HG03469 (cell line): Measurements from ENCODE around the gene FBXO48.
"Not testable (repeated sequence)": the region's sequence is repeated elsewhere in the genome, so short reads cannot be mapped to it uniquely, and the experiment has no call there.

Experiments
- ATAC-seq: cut with Tn5 transposase; IDR thresholded peaks from one replicate; pipeline ENCODE4 v1.9.1; 2021; ENCODE audit warnings: mild to moderate bottlenecking, moderate library complexity, moderate number of reproducible peaks; ENCODE audit not compliant: unreplicated experiment

The FBXO48 gene

GRCh38 chr2:68467077-68467960 is at the start of gene FBXO48, which contains the start of gene APLF:
TSS of gene FBXO48 (minus strand) at chr2:68467294. CDS start at chr2:68465145, 2,149 bp downstream.
TSS of gene APLF (plus strand) at chr2:68467585. CDS start at chr2:68467732, 147 bp downstream.
- ATAC-seq: peak; percentile 84

GRCh38 chr2:68516051-68516955 is 49.2 kb upstream of the FBXO48 start:
- ATAC-seq: no peak

- no peak for ATAC-seq
Measured at GRCh38 chr2:68514316-68514929, 47.3 kb upstream of the FBXO48 start.

GRCh38 chr2:68512966-68513365 is 45.9 kb upstream of the FBXO48 start:
- ATAC-seq: no peak

GRCh38 chr2:68512326-68512725 is 45.2 kb upstream of the FBXO48 start:
- ATAC-seq: no peak

GRCh38 chr2:68506170-68506569 is 39.1 kb upstream of the FBXO48 start:
- ATAC-seq: no peak

GRCh38 chr2:68505603-68506159 is 38.6 kb upstream of the FBXO48 start:
- no peak for ATAC-seq

GRCh38 chr2:68501768-68502167 is 34.7 kb upstream of the FBXO48 start:
- no peak for ATAC-seq

- ATAC-seq: no peak
Measured at GRCh38 chr2:68500649-68501048, 33.6 kb upstream of the FBXO48 start.

- no peak for ATAC-seq
Measured at GRCh38 chr2:68499133-68499532, 32.0 kb upstream of the FBXO48 start.

GRCh38 chr2:68491582-68491981 is 24.5 kb upstream of the FBXO48 start:
- ATAC-seq: no peak

- no peak for ATAC-seq
Measured at GRCh38 chr2:68489282-68489681, 22.2 kb upstream of the FBXO48 start.

- ATAC-seq: not testable (repeated sequence)
Measured at GRCh38 chr2:68488605-68489004, 21.5 kb upstream of the FBXO48 start.

GRCh38 chr2:68487773-68488355 is 20.8 kb upstream of the FBXO48 start:
- no peak for ATAC-seq

- ATAC-seq: no peak
Measured at GRCh38 chr2:68483011-68483410, 15.9 kb upstream of the FBXO48 start.

GRCh38 chr2:68482296-68482820 is 15.3 kb upstream of the FBXO48 start:
- no peak for ATAC-seq

GRCh38 chr2:68478688-68479087 is 11.6 kb upstream of the FBXO48 start:
- no peak for ATAC-seq

GRCh38 chr2:68476454-68476853 is 9.4 kb upstream of the FBXO48 start:
- ATAC-seq: no peak

GRCh38 chr2:68475576-68475975 is 8.5 kb upstream of the FBXO48 start:
- ATAC-seq: no peak

GRCh38 chr2:68475110-68475509 is 8.0 kb upstream of the FBXO48 start:
- ATAC-seq: no peak
